GM18951 (cell line): Measurements from ENCODE around the gene ERCC6L2.

ENCODE experiments used
- POLR2A ChIP-seq: IDR thresholded peaks from 4 replicates; pipeline ENCODE4 v1.6.1; 2011; ENCODE audit warnings: mild to moderate bottlenecking; ENCODE audit not compliant: insufficient read length, insufficient read depth; ENCODE audit errors: extremely low read depth
- in situ Hi-C: fragments of 300-500 bp; cut with MboI; formaldehyde crosslinking; loops from one replicate; pipeline ENCODE4 v1.12.0; 2022; ENCODE audit warnings: low sequenced_read_pairs, mixed read lengths, inconsistent platforms; ENCODE audit not compliant: unreplicated experiment

ERCC6L2 gene

DNA sequence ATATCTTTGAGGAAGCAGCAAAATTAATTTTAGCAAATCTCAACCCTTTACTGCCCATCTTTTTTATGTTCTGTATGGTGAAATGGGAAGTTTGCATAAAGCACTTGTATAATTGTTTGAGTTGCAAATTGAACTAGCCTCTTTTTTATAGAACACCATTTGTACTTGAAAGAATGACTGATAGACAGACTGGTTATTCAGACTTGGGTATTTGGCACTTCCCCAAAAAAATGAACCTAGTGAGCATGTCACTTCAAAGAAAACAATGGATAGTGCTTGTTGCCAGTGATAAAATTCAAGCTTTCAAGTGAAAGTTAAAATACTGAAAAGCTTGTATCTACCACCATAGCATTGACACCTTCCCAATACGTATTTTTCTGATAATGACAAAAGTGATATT is 115.8 kb downstream of the ERCC6L2 start:
- in situ Hi-C loops, result no loop called here
- no peak for TF ChIP-seq POLR2A

DNA sequence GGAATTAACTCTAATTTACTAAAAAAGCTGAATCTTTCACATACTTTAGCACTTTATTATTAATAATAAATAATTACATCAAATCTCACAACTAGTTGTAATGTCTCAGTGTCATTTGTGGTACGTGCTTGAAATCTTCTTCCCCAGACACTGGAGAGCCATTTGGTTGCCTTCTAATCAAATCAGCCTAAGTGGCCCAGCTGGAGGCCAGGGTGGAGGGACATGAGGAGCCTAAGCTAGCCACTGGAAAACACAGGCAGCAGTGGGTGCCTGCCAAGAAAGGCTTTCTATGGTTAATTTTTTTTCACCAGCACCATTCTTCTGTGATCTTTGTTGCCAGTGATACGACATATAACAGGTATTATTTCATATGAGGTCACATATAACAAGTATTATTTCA is 117.0 kb downstream of the ERCC6L2 start:
- in situ Hi-C loops, result no loop called here

DNA sequence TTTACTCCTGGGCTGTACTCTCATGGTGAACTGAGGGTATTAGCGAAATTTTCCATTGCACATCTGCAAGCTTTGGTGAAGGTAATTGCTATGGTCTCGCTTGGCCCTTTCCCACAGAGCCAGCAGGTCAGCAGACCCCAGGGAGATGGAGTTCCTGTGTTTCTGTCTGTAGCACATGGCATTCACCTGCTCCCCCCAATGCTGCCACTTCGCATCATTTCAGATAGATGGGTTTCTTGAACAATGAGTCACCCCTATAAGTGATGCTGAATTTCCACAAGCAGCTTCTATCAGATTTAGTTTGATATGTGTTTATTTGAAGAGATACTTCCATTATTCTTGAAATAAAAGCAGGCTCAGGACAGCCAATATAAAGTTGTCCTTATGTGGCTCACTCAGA is 117.8 kb downstream of the ERCC6L2 start:
- in situ Hi-C loops, result no loop called here
- TF ChIP-seq POLR2A, result no peak

More for the DNA sequence above, 117.0 kb downstream of the ERCC6L2 start:
- TF ChIP-seq POLR2A, result no peak

DNA sequence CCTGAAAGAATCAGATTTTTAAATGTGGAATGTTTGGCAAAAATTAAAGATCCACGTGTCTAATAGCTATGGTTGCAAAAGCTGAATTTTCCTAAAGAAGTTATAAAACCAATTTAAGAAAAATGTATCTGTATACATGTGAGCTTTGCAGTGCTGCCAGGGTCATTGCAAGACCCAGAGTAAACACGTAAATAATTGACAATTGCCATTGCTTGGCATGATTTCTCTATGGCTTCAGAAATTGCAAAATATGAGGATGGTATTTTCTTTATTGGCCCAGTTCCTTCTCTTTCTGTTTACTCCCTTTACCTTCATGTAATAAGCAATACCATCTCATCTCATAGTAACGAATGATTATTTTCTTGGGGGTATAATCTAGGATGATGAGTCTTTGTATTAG is 123.9 kb downstream of the ERCC6L2 start:
- TF ChIP-seq POLR2A, result no peak
- in situ Hi-C loops, result no loop called here

DNA sequence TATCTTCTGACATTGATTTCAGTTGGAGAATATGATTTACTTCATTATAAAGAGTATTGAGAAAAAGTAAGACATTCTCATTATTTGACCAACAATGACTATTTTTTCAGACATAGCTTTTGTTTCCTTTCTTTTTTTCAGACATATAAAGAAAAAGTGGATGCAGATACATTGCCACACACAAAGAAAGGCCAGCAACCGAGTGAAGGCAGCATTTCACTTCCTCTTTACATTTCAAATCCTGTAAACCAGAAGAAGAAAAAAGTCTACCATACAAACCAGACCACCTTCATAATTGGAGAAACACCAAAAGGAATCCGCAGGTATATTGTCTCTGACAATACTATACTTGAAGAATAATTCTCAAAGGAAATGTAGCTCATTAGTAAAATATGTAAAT is 128.9 kb downstream of the ERCC6L2 start:
- in situ Hi-C loops, result no loop called here
- TF ChIP-seq POLR2A, result no peak

- no peak for TF ChIP-seq POLR2A
- in situ Hi-C loops, result no loop called here
Observed at GRCh38 chr9:96006296-96006879, 130.9 kb downstream of the ERCC6L2 start.

- TF ChIP-seq POLR2A, result no peak
- in situ Hi-C loops, result no loop called here
Observed at GRCh38 chr9:96006961-96007360, 131.5 kb downstream of the ERCC6L2 start.

DNA sequence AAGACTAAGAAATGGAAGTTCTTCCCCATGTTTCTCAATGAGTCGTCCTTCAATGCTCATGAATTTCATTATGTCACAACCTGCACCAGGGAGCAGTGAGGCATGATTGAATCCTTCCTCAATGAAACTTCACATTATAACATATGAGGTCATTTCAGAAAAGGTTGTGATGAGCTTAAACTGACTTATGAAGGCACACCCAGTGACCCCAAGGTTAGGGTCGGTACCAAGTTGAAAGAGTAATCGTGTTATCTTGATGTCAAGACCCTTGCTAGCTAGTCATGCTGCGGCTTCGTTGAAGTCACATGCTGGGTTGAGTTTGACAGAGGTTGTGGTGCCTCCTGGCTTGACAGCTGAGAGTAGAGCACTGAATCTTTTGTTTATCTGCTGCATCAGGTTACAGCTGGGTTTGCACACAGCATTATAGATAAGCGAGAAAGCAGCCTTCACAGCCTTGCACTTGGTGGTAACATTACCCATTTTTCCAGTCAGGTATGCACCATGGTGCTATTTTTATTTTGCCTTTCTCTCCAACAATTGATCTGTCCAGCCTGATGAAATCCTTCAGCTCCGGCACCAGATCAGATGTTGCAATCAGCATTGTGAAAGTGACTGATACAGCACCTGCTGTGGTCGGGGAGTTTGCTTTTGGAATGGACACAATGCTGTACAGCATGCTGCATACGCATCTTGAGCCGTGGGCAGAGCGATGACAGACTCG is 133.2 kb downstream of the ERCC6L2 start:
- TF ChIP-seq POLR2A, result no peak
- in situ Hi-C loops, result no loop called here

GRCh38 chr9:96009223-96009602 is 133.7 kb downstream of the ERCC6L2 start:
- in situ Hi-C loops, result no loop called here
- no peak for TF ChIP-seq POLR2A

- in situ Hi-C loops, result no loop called here
- TF ChIP-seq POLR2A, result no peak
Observed at GRCh38 chr9:96009690-96010472, 134.4 kb downstream of the ERCC6L2 start.

GRCh38 chr9:96014078-96014477 is 138.6 kb downstream of the ERCC6L2 start:
- no peak for TF ChIP-seq POLR2A
- in situ Hi-C loops, result no loop called here

DNA sequence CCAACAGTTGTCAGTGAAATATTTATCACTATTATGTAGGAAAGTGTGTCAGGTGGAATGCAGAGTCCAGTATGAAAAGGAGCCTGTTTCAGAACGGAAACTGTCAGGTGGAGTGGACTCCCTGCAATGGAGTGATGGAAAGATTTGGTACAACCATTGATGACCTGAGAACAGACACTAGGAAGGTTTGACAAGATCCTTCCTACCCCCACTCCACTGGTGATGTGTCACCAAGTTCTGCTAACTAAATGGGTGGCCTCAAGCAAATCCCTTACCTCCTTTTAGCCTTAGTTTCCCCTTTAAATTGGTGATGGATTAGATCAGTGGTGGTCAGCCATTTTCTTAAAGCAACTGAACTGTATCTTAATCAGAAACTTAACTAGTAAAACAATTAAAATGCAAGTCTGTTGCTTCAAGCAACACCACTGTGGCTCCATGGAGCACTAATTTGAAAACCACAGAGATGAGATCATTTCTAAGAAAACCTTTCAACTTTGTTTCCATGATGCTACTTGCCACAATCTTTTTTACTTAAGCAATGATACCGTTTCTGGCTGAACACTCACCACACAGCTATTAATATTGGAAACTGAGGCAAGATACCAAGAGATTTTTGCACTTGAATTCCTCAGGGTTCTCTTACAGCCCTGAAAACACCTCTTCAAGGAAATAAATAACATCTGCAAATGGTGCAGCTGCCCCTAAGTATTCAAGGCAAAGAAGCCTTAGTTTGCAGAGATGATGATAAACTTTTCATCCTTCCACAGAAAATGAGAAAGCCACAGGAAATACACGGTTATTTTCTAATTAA is 140.6 kb downstream of the ERCC6L2 start:
- TF ChIP-seq POLR2A, result no peak
- in situ Hi-C loops, result no loop called here
